Measurements from ENCODE around the gene PLPP3.

- no peak for TF ChIP-seq CTCF (IDR thresholded peaks at IDR 0.05)
- TF ChIP-seq POLR2A (IDR thresholded peaks at IDR 0.05), result no peak
These were observed 21.6 kb downstream of the PLPP3 start for GRCh38 chr1:56557746-56558145.

Measured in uterus (tissue), 2 donors.